Endothelial cell of umbilical vein (primary cell): ENCODE data around the gene INTU.
A peak's percentile ranks its signal among the peaks of the same experiment; 100 is the strongest.

Source experiments
- CTCF ChIP-seq, 2 donors: IDR thresholded peaks; 1 replicate in 1 of 2; 2 replicates in 1 of 2; pipeline ENCODE4 v1.5.1; 2011; ENCODE audit warnings: low read length in 2 of 2, mild to moderate bottlenecking in 2 of 2, moderate library complexity in 2 of 2, control low read depth in 1 of 2, inconsistent platforms in 1 of 2, low read depth in 1 of 2; ENCODE audit not compliant: insufficient read depth in 1 of 2; ENCODE audit errors: extremely low read depth in 1 of 2
- EZH2 ChIP-seq: IDR thresholded peaks from 2 replicates; pipeline ENCODE4 v1.6.1; 2012; ENCODE audit warnings: borderline replicate concordance, low read depth, mild to moderate bottlenecking, moderate library complexity, low read length, inconsistent platforms; ENCODE audit not compliant: severe bottlenecking
- GATA2 ChIP-seq: IDR thresholded peaks from 2 replicates; pipeline ENCODE4 v1.7.0; 2011; ENCODE audit warnings: low read depth, mild to moderate bottlenecking, moderate library complexity, mixed read lengths, low read length; ENCODE audit not compliant: insufficient read length, insufficient read depth
- POLR2A ChIP-seq: IDR thresholded peaks from 2 replicates; pipeline ENCODE4 v1.6.1; 2012; ENCODE audit warnings: low read depth, mild to moderate bottlenecking, control low read depth, low read length
- POLR2AphosphoS5 ChIP-seq: IDR thresholded peaks from 2 replicates; pipeline ENCODE4 v1.6.1; 2012; ENCODE audit warnings: low read depth, mild to moderate bottlenecking, control low read depth, low read length, moderate library complexity; ENCODE audit not compliant: insufficient read depth

- TF ChIP-seq CTCF (IDR thresholded peaks at IDR 0.05; ENCODE audit: extremely low read depth in 1 of 2, insufficient read depth in 1 of 2, low read depth in 1 of 2, low read length in 2 of 2): peak; percentile 10 to 15
- TF ChIP-seq GATA2: no peak
- no peak for TF ChIP-seq POLR2A
- TF ChIP-seq POLR2AphosphoS5: no peak
- no peak for TF ChIP-seq EZH2
Observed at GRCh38 chr4:127604949-127605709, 27.6 kb upstream of the INTU start.
